GM13976 (cell line): Measurements from ENCODE around the gene IFI44L.

ENCODE experiments used
- DNase-seq: peaks from one replicate; pipeline ENCODE4 v3.0.0; 2012; ENCODE audit warnings: low spot score
- in situ Hi-C: fragments of 300-500 bp; cut with MboI; formaldehyde crosslinking; loops from one replicate; pipeline ENCODE4 v1.12.0; 2022; ENCODE audit warnings: low sequenced_read_pairs, mixed read lengths, inconsistent platforms; ENCODE audit not compliant: unreplicated experiment
- TF ChIP-seq, protein P1 (sequence below): IDR thresholded peaks from 2 replicates; pipeline ENCODE4 v1.5.1; 2012; ENCODE audit warnings: borderline replicate concordance, mild to moderate bottlenecking; ENCODE audit not compliant: insufficient read depth; ENCODE audit errors: extremely low read depth, missing control alignments, control extremely low read depth

IFI44L gene

DNA sequence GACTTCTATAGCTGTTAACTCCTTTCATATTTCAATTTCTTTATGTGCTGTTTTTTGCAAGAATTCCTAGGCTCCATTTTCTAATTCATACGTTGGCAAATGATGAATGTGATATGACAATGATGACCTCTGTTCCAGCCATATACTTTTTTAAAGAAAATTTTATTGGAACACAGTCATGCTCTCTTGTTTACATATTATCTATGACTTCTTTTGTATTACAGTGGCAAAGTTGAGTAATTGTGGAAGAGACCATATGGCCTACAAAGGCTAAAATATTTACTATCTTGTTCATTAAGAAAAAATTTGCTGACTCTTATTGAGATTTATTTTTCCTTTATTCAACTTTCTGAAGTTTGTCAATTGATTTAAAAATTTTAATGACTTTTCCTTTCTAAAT lies 7.1 kb downstream of the IFI44L start:
- in situ Hi-C loops = loop anchor here (10.0 kb wide), 1 partner anchor 623 kb away; the partner anchor contains the start of gene DNAJB4
- no peak for DNase-seq
- TF ChIP-seq, protein P1, sequence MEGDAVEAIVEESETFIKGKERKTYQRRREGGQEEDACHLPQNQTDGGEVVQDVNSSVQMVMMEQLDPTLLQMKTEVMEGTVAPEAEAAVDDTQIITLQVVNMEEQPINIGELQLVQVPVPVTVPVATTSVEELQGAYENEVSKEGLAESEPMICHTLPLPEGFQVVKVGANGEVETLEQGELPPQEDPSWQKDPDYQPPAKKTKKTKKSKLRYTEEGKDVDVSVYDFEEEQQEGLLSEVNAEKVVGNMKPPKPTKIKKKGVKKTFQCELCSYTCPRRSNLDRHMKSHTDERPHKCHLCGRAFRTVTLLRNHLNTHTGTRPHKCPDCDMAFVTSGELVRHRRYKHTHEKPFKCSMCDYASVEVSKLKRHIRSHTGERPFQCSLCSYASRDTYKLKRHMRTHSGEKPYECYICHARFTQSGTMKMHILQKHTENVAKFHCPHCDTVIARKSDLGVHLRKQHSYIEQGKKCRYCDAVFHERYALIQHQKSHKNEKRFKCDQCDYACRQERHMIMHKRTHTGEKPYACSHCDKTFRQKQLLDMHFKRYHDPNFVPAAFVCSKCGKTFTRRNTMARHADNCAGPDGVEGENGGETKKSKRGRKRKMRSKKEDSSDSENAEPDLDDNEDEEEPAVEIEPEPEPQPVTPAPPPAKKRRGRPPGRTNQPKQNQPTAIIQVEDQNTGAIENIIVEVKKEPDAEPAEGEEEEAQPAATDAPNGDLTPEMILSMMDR = no peak

DNA sequence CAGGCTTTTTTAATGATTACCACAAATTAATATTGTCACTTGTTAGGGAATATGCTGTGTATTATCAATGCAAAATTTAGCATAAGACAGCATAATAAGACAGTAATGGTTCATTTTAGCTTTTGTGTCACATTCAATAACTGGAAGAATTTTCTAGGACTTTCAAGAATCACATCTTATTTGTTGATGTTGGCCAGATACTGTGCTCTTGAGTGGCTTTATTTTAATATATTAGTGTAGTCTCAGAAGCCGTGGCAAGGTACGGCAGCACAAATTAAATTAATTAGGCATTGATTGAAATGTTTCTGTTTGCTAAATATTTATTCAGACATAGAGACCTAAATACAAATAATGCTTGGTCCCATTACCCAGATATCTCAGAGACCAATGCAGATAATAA lies 10.4 kb downstream of the IFI44L start:
- DNase-seq = no peak
- TF ChIP-seq, protein P1 = no peak
- in situ Hi-C loops = no loop called here

DNA sequence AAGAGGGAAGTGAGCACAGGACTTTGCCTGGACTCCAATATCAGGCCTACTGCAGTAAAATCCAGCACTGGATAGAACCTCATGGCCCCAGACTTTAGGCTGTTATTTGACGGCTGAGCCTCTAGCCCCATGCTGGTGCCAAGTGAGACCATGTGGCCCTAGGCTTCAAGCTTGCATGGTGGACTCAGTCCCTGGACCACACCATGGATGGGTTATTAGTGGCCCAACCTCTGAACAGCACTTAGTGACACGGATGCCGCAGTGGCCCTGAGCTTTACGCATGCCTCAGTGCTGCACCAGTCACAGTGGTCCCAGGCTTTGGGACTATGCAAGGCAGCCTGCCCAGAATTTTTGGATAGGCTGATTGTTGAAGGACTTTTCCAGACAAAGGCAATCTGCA lies 13.0 kb downstream of the IFI44L start:
- DNase-seq = no peak
- TF ChIP-seq, protein P1 = no peak
- in situ Hi-C loops = no loop called here

DNA sequence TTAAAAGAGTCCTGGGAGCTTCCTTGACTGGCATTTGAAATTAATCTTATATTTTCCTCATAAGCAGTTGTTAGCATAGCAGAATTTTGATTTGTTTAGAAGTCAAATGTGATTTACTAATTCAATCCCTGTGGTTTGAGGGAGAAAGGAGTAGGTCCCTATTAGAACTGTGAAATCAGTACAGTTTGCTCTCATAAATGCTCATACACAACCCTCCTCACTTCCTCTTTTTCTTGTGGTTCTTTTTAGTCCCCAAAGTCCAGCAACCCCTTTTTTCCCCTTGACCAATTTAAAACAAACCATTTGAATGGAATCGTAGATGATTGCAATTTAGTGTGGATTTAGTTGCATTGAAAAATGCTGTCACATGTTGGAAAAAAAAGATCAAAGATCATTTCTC lies 20.2 kb downstream of the IFI44L start:
- TF ChIP-seq, protein P1 = no peak
- no peak for DNase-seq
- in situ Hi-C loops = no loop called here

DNA sequence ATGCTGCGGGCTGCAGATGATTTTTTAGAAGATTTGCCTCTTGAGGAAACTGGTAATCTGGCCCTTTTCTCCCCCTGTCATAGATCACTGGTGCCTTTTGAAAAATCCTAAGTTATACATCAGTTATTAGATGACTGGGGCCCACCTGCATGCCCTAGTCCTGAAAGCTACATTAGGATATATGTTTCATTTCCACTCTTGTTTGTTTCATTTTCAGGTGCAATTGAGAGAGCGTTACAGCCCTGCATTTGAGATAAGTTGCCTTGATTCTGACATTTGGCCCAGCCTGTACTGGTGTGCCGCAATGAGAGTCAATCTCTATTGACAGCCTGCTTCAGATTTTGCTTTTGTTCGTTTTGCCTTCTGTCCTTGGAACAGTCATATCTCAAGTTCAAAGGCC lies 21.3 kb downstream of the IFI44L start:
- in situ Hi-C loops = no loop called here
- DNase-seq = no peak
- TF ChIP-seq, protein P1 = no peak

DNA sequence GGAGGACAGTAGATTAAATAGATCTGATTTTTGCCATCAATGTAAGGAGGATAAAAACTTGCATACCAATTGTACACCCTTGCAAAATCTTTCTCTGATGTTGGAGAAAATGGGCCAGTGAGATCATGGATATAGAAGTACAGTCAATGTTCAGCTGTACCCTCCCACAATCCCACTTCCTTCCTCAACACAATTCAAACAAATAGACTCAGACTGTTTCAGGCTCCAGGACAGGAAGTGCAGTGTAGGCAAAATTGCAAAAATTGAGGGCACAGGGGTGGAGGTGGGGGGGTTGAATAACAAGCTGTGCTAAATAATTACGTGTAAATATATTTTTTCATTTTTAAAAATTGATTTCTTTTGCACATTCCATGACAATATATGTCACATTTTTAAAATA lies 25.5 kb downstream of the IFI44L start:
- in situ Hi-C loops = no loop called here
- DNase-seq = no peak
- TF ChIP-seq, protein P1 = no peak

DNA sequence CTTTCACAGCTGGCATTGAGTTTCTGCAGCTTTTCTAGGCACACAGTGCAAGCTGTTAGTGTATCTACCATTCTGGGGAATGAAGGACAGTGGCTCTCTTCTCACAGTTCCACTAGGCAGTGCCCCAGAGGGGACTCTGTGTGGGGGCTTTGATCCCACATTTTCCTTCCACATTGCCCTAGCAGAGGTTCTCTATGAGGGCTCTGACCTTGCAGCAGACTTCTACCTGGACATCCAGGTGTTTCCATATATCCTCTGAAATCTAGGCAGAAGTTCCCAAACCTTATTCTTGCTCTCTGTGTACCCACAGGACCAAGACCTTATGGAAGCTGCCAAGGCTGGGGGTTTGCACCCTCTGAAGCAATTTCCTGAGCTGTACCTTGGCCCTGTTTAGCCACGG lies 27.0 kb downstream of the IFI44L start:
- TF ChIP-seq, protein P1 = no peak
- in situ Hi-C loops = no loop called here
- DNase-seq = no peak
